Measurements from ENCODE around the gene FHAD1.

The FHAD1 gene

DNA sequence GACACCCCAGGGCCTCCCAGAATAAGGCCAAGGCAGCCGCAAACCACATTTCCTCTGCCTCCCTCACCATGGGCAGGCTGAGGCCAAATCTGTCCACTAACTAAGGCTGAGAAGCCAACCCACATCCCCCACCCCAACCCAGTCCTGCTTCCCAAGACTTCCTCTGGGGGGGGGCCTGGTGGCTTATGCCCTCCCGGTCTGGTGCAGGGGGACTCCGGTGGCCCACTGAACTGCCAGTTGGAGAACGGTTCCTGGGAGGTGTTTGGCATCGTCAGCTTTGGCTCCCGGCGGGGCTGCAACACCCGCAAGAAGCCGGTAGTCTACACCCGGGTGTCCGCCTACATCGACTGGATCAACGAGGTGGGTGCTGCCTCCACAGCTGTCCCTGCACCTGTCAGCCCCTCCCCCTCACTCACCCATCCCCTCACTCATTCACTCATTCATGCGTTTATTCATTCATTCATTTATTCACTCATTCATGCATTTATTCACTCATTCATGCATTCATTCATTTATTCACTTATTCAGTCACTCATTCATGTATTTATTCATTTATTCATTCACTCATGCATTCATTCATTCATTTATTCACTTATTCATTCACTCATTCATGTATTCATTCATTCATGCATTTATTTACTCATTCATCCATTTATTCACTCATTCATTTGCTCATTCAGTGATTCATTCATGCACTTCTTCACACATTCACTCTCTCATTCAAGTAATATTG lies 198.5 kb downstream of the FHAD1 start:
- H3K4me1 ChIP-seq (ENCODE audit: control insufficient read depth, insufficient read depth, low read length): no peaks in the 10 kb centered on the region
- no peak overlapping the region for H3K9ac ChIP-seq (ENCODE audit: low read length)
- H3K9me3 ChIP-seq (ENCODE audit: control insufficient read depth, insufficient read depth, low read depth, low read length): 0 out of 2 replicates have a peak, but pooled peaks cover under 1% of the 10 kb centered on the region
- H3K4me3 ChIP-seq (ENCODE audit: low read depth, low read length): no peak overlapping the region
- no peak overlapping the region for H3K27ac ChIP-seq (ENCODE audit: low read depth, low read length)
- H3K27me3 ChIP-seq (ENCODE audit: control insufficient read depth, insufficient read depth, low read length): no peaks in the 10 kb centered on the region
- no peaks in the 10 kb centered on the region for H3K36me3 ChIP-seq (ENCODE audit: control insufficient read depth, insufficient read depth, low read length)

DNA sequence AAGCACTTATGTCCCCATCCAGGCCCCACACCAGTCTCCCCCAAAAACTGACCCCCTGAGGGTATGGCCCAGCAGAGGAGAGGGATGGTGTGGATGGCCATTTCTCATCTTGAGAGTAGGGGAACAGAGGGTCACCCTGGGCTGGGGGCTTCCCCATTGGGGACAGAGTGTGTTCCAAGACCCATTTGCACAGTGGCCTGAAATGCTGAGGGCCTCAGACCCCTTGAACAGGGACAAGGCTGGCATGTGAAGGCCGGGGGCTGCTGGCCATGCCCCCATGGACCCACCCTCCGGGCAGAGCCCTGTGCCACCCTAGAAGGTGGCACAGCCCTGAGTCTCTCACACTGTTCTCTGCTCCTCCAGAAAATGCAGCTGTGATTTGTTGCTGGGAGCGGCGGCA lies 199.2 kb downstream of the FHAD1 start:
- H3K36me3 ChIP-seq (ENCODE audit: control insufficient read depth, insufficient read depth, low read length): no peaks in the 10 kb centered on the region
- H3K4me1 ChIP-seq (ENCODE audit: control insufficient read depth, insufficient read depth, low read length): no peaks in the 10 kb centered on the region
- H3K4me3 ChIP-seq (ENCODE audit: low read depth, low read length): no peak overlapping the region
- H3K27ac ChIP-seq (ENCODE audit: low read depth, low read length): no peak overlapping the region
- peaks cover 6% of the 10 kb centered on the region for H3K9me3 ChIP-seq (ENCODE audit: control insufficient read depth, insufficient read depth, low read depth, low read length)
- H3K27me3 ChIP-seq (ENCODE audit: control insufficient read depth, insufficient read depth, low read length): no peaks in the 10 kb centered on the region
- no peak overlapping the region for H3K9ac ChIP-seq (ENCODE audit: low read length)

All from HUES6 (cell line).